ENCODE measurements around the gene NTNG2. TPM values are rescaled to one million over a fixed set of nuclear protein-coding genes. Genes with fewer than 3 reads are reported as not detected.

The NTNG2 gene
- total RNA-seq, 1 donor from 2014 or later: 0.98 TPM

GRCh38 chr9:132146039-132146438 lies 15.8 kb upstream of the NTNG2 start:
- no peaks in the 10 kb centered on the region for H3K9me3 ChIP-seq
- TF ChIP-seq, protein P1, sequence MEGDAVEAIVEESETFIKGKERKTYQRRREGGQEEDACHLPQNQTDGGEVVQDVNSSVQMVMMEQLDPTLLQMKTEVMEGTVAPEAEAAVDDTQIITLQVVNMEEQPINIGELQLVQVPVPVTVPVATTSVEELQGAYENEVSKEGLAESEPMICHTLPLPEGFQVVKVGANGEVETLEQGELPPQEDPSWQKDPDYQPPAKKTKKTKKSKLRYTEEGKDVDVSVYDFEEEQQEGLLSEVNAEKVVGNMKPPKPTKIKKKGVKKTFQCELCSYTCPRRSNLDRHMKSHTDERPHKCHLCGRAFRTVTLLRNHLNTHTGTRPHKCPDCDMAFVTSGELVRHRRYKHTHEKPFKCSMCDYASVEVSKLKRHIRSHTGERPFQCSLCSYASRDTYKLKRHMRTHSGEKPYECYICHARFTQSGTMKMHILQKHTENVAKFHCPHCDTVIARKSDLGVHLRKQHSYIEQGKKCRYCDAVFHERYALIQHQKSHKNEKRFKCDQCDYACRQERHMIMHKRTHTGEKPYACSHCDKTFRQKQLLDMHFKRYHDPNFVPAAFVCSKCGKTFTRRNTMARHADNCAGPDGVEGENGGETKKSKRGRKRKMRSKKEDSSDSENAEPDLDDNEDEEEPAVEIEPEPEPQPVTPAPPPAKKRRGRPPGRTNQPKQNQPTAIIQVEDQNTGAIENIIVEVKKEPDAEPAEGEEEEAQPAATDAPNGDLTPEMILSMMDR (IDR thresholded peaks at IDR 0.05): no peak
- TF ChIP-seq POLR2AphosphoS5 (IDR thresholded peaks at IDR 0.05; ENCODE audit: insufficient read depth in 1 of 2, low read depth in 1 of 2): no peak
- H3K27me3 ChIP-seq: peaks cover 4% of the 10 kb centered on the region
- peaks cover 9% of the 10 kb centered on the region for H3K4me1 ChIP-seq
- intact Hi-C loops (cut with DNase I): no loop called here
- no peaks in the 10 kb centered on the region for H3K36me3 ChIP-seq
- no peak overlapping the region for H3K27ac ChIP-seq
- DNase-seq (ENCODE audit: extremely low spot score in 2 of 2): no peak
- no peak overlapping the region for H3K4me3 ChIP-seq

GRCh38 chr9:132146575-132146974 lies 15.3 kb upstream of the NTNG2 start:
- intact Hi-C loops (cut with DNase I): no loop called here
- no peak for TF ChIP-seq POLR2AphosphoS5 (IDR thresholded peaks at IDR 0.05; ENCODE audit: insufficient read depth in 1 of 2, low read depth in 1 of 2)
- TF ChIP-seq, protein P1 (IDR thresholded peaks at IDR 0.05): no peak
- no peak for TF ChIP-seq POLR2A (IDR thresholded peaks at IDR 0.05)

DNA sequence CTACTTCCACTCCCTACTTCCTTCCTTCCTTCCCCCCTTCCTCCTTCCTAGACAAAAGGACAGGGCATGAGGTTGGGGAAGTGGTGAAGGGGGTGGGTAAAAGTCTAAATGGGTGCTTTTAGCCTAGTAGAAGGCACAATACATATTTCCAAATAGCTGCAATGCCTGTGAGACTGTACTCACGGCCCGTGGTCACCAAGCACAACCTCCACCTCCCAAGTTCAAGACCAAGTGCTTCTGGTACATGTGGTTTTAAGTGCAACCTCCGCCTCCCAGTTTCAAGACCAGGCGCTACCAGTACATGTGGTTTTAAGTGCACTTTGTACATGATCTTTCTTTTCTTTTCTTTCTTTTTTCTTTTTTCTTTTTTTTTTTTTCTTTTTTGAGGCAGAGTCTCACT lies 14.5 kb upstream of the NTNG2 start:
- H3K4me1 ChIP-seq: no peaks in the 10 kb centered on the region
- H3K9me3 ChIP-seq: no peaks in the 10 kb centered on the region
- intact Hi-C loops (cut with DNase I): no loop called here
- H3K36me3 ChIP-seq: no peaks in the 10 kb centered on the region
- TF ChIP-seq POLR2A (IDR thresholded peaks at IDR 0.05) (no peak), POLR2AphosphoS5 (IDR thresholded peaks at IDR 0.05; ENCODE audit: insufficient read depth in 1 of 2, low read depth in 1 of 2) (no peak)
- TF ChIP-seq, protein P1 (IDR thresholded peaks at IDR 0.05): no peak
- H3K27me3 ChIP-seq: no peaks in the 10 kb centered on the region
- H3K4me3 ChIP-seq: no peak overlapping the region
- DNase-seq (ENCODE audit: extremely low spot score in 2 of 2): no peak
- H3K27ac ChIP-seq: no peak overlapping the region

More at GRCh38 chr9:132146575-132146974, 15.3 kb upstream of the NTNG2 start:
- Histone ChIP-seq H3K27me3 (no peaks in the 10 kb centered on the region), H3K4me3 (no peak overlapping the region), H3K4me1 (peaks cover 4% of the 10 kb centered on the region), H3K27ac (no peak overlapping the region), H3K9me3 (no peaks in the 10 kb centered on the region), H3K36me3 (no peaks in the 10 kb centered on the region)
- no peak for DNase-seq (ENCODE audit: extremely low spot score in 2 of 2)

DNA sequence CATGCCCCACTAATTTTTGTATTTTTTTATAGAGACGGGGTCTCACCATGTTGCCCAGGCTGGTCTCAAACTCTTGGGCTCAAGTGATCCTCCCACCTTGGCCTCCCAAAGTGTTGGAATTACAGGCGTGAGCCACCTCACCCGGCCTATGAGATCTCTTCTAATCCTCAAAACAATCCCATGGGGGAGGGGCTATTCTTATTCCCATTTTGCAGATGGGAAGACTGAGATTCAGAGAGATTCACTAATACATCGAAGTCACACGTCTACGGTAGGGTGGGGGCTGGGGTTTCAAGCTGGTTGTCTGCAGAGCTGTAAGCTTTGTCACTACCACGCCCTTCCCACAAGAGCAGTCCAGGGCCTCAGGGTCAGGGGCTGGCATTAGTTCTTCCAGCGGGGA lies 14.0 kb upstream of the NTNG2 start:
- no peak for TF ChIP-seq POLR2A (IDR thresholded peaks at IDR 0.05)
- no peak for TF ChIP-seq POLR2AphosphoS5 (IDR thresholded peaks at IDR 0.05; ENCODE audit: insufficient read depth in 1 of 2, low read depth in 1 of 2)
- TF ChIP-seq, protein P1 (IDR thresholded peaks at IDR 0.05): no peak
- no peak for DNase-seq (ENCODE audit: extremely low spot score in 2 of 2)
- Histone ChIP-seq H3K9me3 (no peaks in the 10 kb centered on the region), H3K4me3 (no peak overlapping the region), H3K27me3 (no peaks in the 10 kb centered on the region), H3K27ac (no peak overlapping the region), H3K36me3 (no peaks in the 10 kb centered on the region), H3K4me1 (no peaks in the 10 kb centered on the region)
- intact Hi-C loops (cut with DNase I): no loop called here

GRCh38 chr9:132150256-132150655 lies 11.6 kb upstream of the NTNG2 start:
- intact Hi-C loops (cut with DNase I): no loop called here
- H3K27me3 ChIP-seq: no peaks in the 10 kb centered on the region

More at GRCh38 chr9:132150256-132150655, 11.6 kb upstream of the NTNG2 start:
- no peak overlapping the region for H3K4me3 ChIP-seq
- H3K9me3 ChIP-seq: no peaks in the 10 kb centered on the region
- no peak for TF ChIP-seq POLR2A (IDR thresholded peaks at IDR 0.05)
- no peak for TF ChIP-seq POLR2AphosphoS5 (IDR thresholded peaks at IDR 0.05; ENCODE audit: insufficient read depth in 1 of 2, low read depth in 1 of 2)
- TF ChIP-seq, protein P1 (IDR thresholded peaks at IDR 0.05): no peak
- no peak overlapping the region for H3K27ac ChIP-seq
- no peaks in the 10 kb centered on the region for H3K4me1 ChIP-seq
- no peaks in the 10 kb centered on the region for H3K36me3 ChIP-seq
- DNase-seq (ENCODE audit: extremely low spot score in 2 of 2): no peak

Measured in vagina (tissue), 2 donors.